ENCODE data around the gene SIPA1L3.

DNA sequence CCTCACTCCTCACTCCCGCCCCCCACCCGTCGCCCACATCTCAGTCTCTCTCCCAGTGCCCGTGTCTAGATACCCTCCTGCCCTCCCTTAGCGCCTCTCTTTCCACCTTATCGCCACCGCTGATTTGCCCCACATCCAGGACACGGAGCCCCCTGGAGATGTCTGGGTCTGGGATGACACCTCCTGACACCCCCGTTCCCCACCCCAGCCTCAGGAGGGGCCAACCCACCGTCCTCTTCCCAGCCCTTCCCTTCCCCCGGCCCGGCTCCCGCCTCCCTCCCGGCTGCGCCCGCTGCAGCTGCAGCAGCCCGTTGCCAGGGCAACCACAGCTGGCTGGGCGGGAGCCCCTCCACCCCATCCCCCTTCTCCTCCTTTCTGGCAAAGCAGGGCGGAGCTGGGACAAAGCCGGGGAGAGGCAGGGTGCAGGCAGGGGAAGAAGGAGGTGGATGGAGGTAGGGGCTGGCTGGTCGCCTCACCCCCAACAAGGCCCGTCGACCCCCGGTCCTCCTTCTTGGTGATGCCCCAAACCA lies 303.5 kb downstream of the SIPA1L3 start:
- TF ChIP-seq POLR2A (IDR thresholded peaks at IDR 0.05): no peak
- TF ChIP-seq, protein P1, sequence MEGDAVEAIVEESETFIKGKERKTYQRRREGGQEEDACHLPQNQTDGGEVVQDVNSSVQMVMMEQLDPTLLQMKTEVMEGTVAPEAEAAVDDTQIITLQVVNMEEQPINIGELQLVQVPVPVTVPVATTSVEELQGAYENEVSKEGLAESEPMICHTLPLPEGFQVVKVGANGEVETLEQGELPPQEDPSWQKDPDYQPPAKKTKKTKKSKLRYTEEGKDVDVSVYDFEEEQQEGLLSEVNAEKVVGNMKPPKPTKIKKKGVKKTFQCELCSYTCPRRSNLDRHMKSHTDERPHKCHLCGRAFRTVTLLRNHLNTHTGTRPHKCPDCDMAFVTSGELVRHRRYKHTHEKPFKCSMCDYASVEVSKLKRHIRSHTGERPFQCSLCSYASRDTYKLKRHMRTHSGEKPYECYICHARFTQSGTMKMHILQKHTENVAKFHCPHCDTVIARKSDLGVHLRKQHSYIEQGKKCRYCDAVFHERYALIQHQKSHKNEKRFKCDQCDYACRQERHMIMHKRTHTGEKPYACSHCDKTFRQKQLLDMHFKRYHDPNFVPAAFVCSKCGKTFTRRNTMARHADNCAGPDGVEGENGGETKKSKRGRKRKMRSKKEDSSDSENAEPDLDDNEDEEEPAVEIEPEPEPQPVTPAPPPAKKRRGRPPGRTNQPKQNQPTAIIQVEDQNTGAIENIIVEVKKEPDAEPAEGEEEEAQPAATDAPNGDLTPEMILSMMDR (IDR thresholded peaks at IDR 0.05): no peak
